NB4 (cell line): ENCODE data around the gene ITGA8.
"Not testable (repeated sequence)": the region's sequence is repeated elsewhere in the genome, so short reads cannot be mapped to it uniquely, and the experiment has no call there.

Source experiments
- DNase-seq: peaks from one replicate; pipeline ENCODE4 v3.0.0; 2010; ENCODE audit warnings: low read depth
- H3K4me3 ChIP-seq: one replicate; pipeline ENCODE4 v1.5.1; 2011; ENCODE audit warnings: mild to moderate bottlenecking, low read depth, low read length, moderate library complexity
- CTCF ChIP-seq: IDR thresholded peaks from one replicate; pipeline ENCODE4 v1.5.1; 2012; ENCODE audit warnings: low read depth, low read length
- MAX ChIP-seq: IDR thresholded peaks from 2 replicates; pipeline ENCODE4 v1.6.1; 2011; ENCODE audit warnings: low read depth, low read length
- MYC ChIP-seq: IDR thresholded peaks from 2 replicates; pipeline ENCODE4 v1.6.1; 2011; ENCODE audit warnings: low read depth, low read length
- POLR2A ChIP-seq: IDR thresholded peaks from 2 replicates; pipeline ENCODE4 v1.6.1; 2011; ENCODE audit warnings: mild to moderate bottlenecking; ENCODE audit not compliant: insufficient read length; ENCODE audit errors: extremely low read depth

Gene ITGA8

GRCh38 chr10:15478950-15479349, 240.8 kb downstream of the ITGA8 start:
- DNase-seq = no peak
- TF ChIP-seq MYC (no peak), POLR2A (no peak), MAX (no peak), CTCF (no peak)
- no peak overlapping the region for H3K4me3 ChIP-seq

- DNase-seq = no peak
- no peak overlapping the region for H3K4me3 ChIP-seq
- TF ChIP-seq MAX (no peak), POLR2A (no peak), MYC (no peak), CTCF (no peak)
These were observed 241.3 kb downstream of the ITGA8 start for GRCh38 chr10:15478429-15478828.

GRCh38 chr10:15476337-15476736, 243.4 kb downstream of the ITGA8 start:
- no peak for DNase-seq
- no peak overlapping the region for H3K4me3 ChIP-seq
- TF ChIP-seq POLR2A = no peak
- TF ChIP-seq CTCF = no peak
- TF ChIP-seq MYC = no peak
- TF ChIP-seq MAX = no peak

GRCh38 chr10:15475439-15475838, 244.3 kb downstream of the ITGA8 start:
- DNase-seq, H3K4me3 ChIP-seq: not testable (repeated sequence)

GRCh38 chr10:15474671-15475070, 245.1 kb downstream of the ITGA8 start:
- no peak for DNase-seq
- no peak overlapping the region for H3K4me3 ChIP-seq
- TF ChIP-seq CTCF = no peak
- no peak for TF ChIP-seq POLR2A
- TF ChIP-seq MYC = no peak
- no peak for TF ChIP-seq MAX

- H3K4me3 ChIP-seq = no peak overlapping the region
- TF ChIP-seq CTCF (no peak), MAX (no peak)
- DNase-seq = no peak
These were observed 246.3 kb downstream of the ITGA8 start for GRCh38 chr10:15473396-15473767.
